Endothelial cell of umbilical vein (primary cell): ENCODE data around the gene UEVLD. TPM values are rescaled to one million over a fixed set of nuclear protein-coding genes. Genes with fewer than 3 reads are reported as not detected.

ENCODE experiments used
- BruUV-seq: library from RNA; stranded (reverse); fragments of 400-500 nt; replicated peaks from 2 replicates; lab custom pipeline; 2021; lab: Mats Ljungman, UMichigan
- CTCF ChIA-PET: fragments of 300-600, 350-600 bp; sonication (Branson Sonifier 250); formaldehyde crosslinking; loops from one replicate; lab custom pipeline; 2021; ENCODE audit warnings: antibody characterized with exemption, inconsistent platforms; lab: Charles Lee
- POLR2A ChIA-PET: fragments of 300-600, 350-600 bp; sonication (Branson Sonifier 250); formaldehyde crosslinking; loops from one replicate; lab custom pipeline; 2021; ENCODE audit warnings: antibody characterized with exemption, inconsistent platforms; lab: Charles Lee
- DNase-seq: peaks from one replicate; pipeline ENCODE4 v3.0.0-alpha.2; 2011; ENCODE audit warnings: low read depth, low spot score
- FAIRE-seq: peaks from 2 replicates; lab custom pipeline; 2011; peaks lifted over from hg19 to GRCh38; lab: Jason Lieb, UNC
- H2AFZ ChIP-seq: 2 replicates; pipeline ENCODE4 v1.6.0; 2012; ENCODE audit warnings: low read depth, low read length, control low read depth, inconsistent platforms
- H3K27ac ChIP-seq: 2 replicates; pipeline ENCODE4 v1.5.1; 2011; ENCODE audit warnings: low read depth, mild to moderate bottlenecking, control low read depth, low read length, moderate library complexity; ENCODE audit not compliant: insufficient read depth
- H3K27me3 ChIP-seq, 2 experiments: 2 replicates each; pipeline versions ENCODE4 v1.6.0 to v1.6.1; 2011; ENCODE audit warnings: low read length in 2 of 2, mixed read lengths in 1 of 2; ENCODE audit not compliant: control insufficient read depth in 2 of 2, insufficient read depth in 2 of 2
- H3K36me3 ChIP-seq, 2 experiments: 2 replicates in 1 of 2; 3 replicates in 1 of 2; pipeline ENCODE4 v1.5.1; 2011; ENCODE audit warnings: low read length in 2 of 2, mild to moderate bottlenecking in 1 of 2, moderate library complexity in 1 of 2; ENCODE audit not compliant: control insufficient read depth in 2 of 2, insufficient read depth in 2 of 2; ENCODE audit errors: extremely low read depth in 1 of 2
- H3K4me1 ChIP-seq: 3 replicates; pipeline ENCODE4 v1.5.1; 2011; ENCODE audit warnings: mild to moderate bottlenecking, low read length; ENCODE audit not compliant: control insufficient read depth, insufficient read depth; ENCODE audit errors: extremely low read depth
- H3K4me2 ChIP-seq: 2 replicates; pipeline ENCODE4 v1.6.1; 2011; ENCODE audit warnings: low read length, control low read depth, mixed read lengths; ENCODE audit not compliant: insufficient read depth
- H3K4me3 ChIP-seq, 3 experiments: fragments of 200-600 bp in 1 of 3; sonication (generic), shearing (Covaris generic) in 1 of 3; replicated peaks in 1 of 3; 2 replicates each; pipeline ENCODE4 v1.5.1; 2011 to 2016; ENCODE audit warnings: control low read depth in 3 of 3, low read length in 3 of 3, mild to moderate bottlenecking in 2 of 3, inconsistent platforms in 1 of 3, low read depth in 1 of 3, moderate library complexity in 1 of 3; ENCODE audit not compliant: insufficient read depth in 1 of 3
- H3K79me2 ChIP-seq: 2 replicates; pipeline ENCODE4 v1.6.0; 2012; ENCODE audit warnings: low read length, inconsistent platforms; ENCODE audit not compliant: control insufficient read depth, insufficient read depth
- H3K9ac ChIP-seq: replicated peaks from 2 replicates; pipeline ENCODE3; 2011; ENCODE audit warnings: low read length, control low read depth; ENCODE audit not compliant: insufficient read depth; ENCODE audit errors: extremely low read depth
- H3K9me1 ChIP-seq: replicated peaks from 3 replicates; pipeline ENCODE4 v1.6.0; 2011; ENCODE audit warnings: mild to moderate bottlenecking, low read length; ENCODE audit not compliant: control insufficient read depth, insufficient read depth; ENCODE audit errors: extremely low read depth
- H3K9me3 ChIP-seq: replicated peaks from 2 replicates; pipeline ENCODE4 v1.5.1; 2012; ENCODE audit warnings: low read length, inconsistent platforms; ENCODE audit not compliant: control insufficient read depth, insufficient read depth
- H4K20me1 ChIP-seq: replicated peaks from 2 replicates; pipeline ENCODE3; 2011; ENCODE audit warnings: mild to moderate bottlenecking, low read length; ENCODE audit not compliant: control insufficient read depth, insufficient read depth; ENCODE audit errors: extremely low read depth
- EZH2 ChIP-seq: IDR thresholded peaks from 2 replicates; pipeline ENCODE4 v1.6.1; 2012; ENCODE audit warnings: borderline replicate concordance, low read depth, mild to moderate bottlenecking, moderate library complexity, low read length, inconsistent platforms; ENCODE audit not compliant: severe bottlenecking
- FOS ChIP-seq: IDR thresholded peaks from 2 replicates; pipeline ENCODE4 v1.6.1; 2011; ENCODE audit warnings: mild to moderate bottlenecking, low read length, moderate library complexity, borderline replicate concordance; ENCODE audit not compliant: insufficient read depth
- GATA2 ChIP-seq: IDR thresholded peaks from 2 replicates; pipeline ENCODE4 v1.7.0; 2011; ENCODE audit warnings: low read depth, mild to moderate bottlenecking, moderate library complexity, mixed read lengths, low read length; ENCODE audit not compliant: insufficient read length, insufficient read depth
- JUN ChIP-seq: IDR thresholded peaks from 2 replicates; pipeline ENCODE4 v1.6.1; 2011; ENCODE audit warnings: borderline replicate concordance, low read depth; ENCODE audit not compliant: insufficient read length, insufficient read depth
- MYC ChIP-seq: IDR thresholded peaks from one replicate; pipeline ENCODE4 v1.6.1; 2011; ENCODE audit warnings: mild to moderate bottlenecking, low read depth, low read length
- POLR2A ChIP-seq: IDR thresholded peaks from 2 replicates; pipeline ENCODE4 v1.6.1; 2012; ENCODE audit warnings: low read depth, mild to moderate bottlenecking, control low read depth, low read length
- POLR2AphosphoS5 ChIP-seq: IDR thresholded peaks from 2 replicates; pipeline ENCODE4 v1.6.1; 2012; ENCODE audit warnings: low read depth, mild to moderate bottlenecking, control low read depth, low read length, moderate library complexity; ENCODE audit not compliant: insufficient read depth
- dilution Hi-C: fragments of 300-500 bp; cut with MboI; formaldehyde crosslinking; loops from one replicate; pipeline ENCODE4 v1.15.0; 2019; ENCODE audit warnings: low sequenced_read_pairs; ENCODE audit not compliant: extremely low pct_ligation_motif_present
- intact Hi-C: fragments of 100-400 bp; cut with micrococcal nuclease; formaldehyde crosslinking; loops from one replicate; pipeline ENCODE4 v1.10.0; 2022
- polyA plus RNA-seq, 4 experiments: library from polyadenylated mRNA; depleted of rRNA in 3 of 4; stranded (reverse) in 3 of 4; unstranded in 1 of 4; fragments of >200 nt; gene quantifications; 2 replicates each; pipeline versions ENCODE4 v1.2.1 to v1.2.3, GENCODE V29; 2011 to 2012; ENCODE audit warnings: missing spikeins in 1 of 4
- total RNA-seq: library from RNA; stranded (reverse); gene quantifications from 2 replicates; pipeline ENCODE4 v1.2.3, GENCODE V29; 2021
- TF ChIP-seq, protein P1 (sequence below), 2 donors: IDR thresholded peaks; 1 replicate in 1 of 2; 2 replicates in 1 of 2; pipeline ENCODE4 v1.5.1; 2011; ENCODE audit warnings: low read length in 2 of 2, mild to moderate bottlenecking in 2 of 2, moderate library complexity in 2 of 2, control low read depth in 1 of 2, inconsistent platforms in 1 of 2, low read depth in 1 of 2; ENCODE audit not compliant: insufficient read depth in 1 of 2; ENCODE audit errors: extremely low read depth in 1 of 2
- TF ChIP-seq, protein P2 (sequence below): IDR thresholded peaks from 2 replicates; pipeline ENCODE4 v1.6.1; 2011; ENCODE audit not compliant: insufficient read depth, insufficient read length

Gene UEVLD
- total and polyA plus RNA-seq, 2 donors (not counting 3 experiments of a cell fraction or from before 2014, with no cell fraction given): 9.2 to 19.1 TPM

DNA sequence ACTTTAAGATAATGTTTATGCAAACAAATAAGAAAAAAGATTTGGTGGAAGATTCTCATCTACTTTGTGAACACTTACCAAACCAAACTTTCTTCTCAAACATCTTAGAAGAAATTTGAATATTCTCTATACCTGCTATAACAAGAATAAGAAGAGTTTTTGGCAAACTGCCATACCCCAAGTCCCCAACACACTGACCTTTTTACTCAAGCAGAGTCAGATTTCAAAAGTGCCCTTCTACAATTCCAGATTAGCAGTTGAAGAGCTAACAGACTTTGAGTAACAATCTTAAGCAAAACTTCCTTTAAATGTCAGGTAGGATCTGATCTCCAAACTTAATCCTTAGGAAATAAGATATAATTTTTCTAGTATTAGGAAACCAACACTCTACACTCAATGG, 95.6 kb downstream of the UEVLD start:
- H4K20me1 ChIP-seq: no peaks in the 10 kb centered on the region
- H3K9me1 ChIP-seq: no peaks in the 10 kb centered on the region
- H3K36me3 ChIP-seq: peaks cover 2 to 13% of the 10 kb centered on the region in 2 experiments
- H3K4me1 ChIP-seq: no peaks in the 10 kb centered on the region
- ChIA-PET POLR2A (no interaction called here), CTCF (no interaction called here)
- H3K4me3 ChIP-seq: no peak overlapping the region
- dilution Hi-C loops: no loop called here
- H3K79me2 ChIP-seq: no peaks in the 10 kb centered on the region
- intact Hi-C loops: no loop called here
- no peak overlapping the region for H2AFZ ChIP-seq
- H3K9ac ChIP-seq: no peak overlapping the region
- no peak overlapping the region for H3K27ac ChIP-seq
- no peaks in the 10 kb centered on the region for H3K27me3 ChIP-seq
- no peak for TF ChIP-seq MYC
- no peak for TF ChIP-seq FOS
- TF ChIP-seq GATA2: no peak
- no peak for TF ChIP-seq POLR2AphosphoS5
- TF ChIP-seq JUN: no peak
- no peak for TF ChIP-seq POLR2A
- TF ChIP-seq EZH2: no peak
- TF ChIP-seq, protein P1, sequence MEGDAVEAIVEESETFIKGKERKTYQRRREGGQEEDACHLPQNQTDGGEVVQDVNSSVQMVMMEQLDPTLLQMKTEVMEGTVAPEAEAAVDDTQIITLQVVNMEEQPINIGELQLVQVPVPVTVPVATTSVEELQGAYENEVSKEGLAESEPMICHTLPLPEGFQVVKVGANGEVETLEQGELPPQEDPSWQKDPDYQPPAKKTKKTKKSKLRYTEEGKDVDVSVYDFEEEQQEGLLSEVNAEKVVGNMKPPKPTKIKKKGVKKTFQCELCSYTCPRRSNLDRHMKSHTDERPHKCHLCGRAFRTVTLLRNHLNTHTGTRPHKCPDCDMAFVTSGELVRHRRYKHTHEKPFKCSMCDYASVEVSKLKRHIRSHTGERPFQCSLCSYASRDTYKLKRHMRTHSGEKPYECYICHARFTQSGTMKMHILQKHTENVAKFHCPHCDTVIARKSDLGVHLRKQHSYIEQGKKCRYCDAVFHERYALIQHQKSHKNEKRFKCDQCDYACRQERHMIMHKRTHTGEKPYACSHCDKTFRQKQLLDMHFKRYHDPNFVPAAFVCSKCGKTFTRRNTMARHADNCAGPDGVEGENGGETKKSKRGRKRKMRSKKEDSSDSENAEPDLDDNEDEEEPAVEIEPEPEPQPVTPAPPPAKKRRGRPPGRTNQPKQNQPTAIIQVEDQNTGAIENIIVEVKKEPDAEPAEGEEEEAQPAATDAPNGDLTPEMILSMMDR (IDR thresholded peaks at IDR 0.05; ENCODE audit: extremely low read depth in 1 of 2, insufficient read depth in 1 of 2, low read depth in 1 of 2, low read length in 2 of 2): no peak
- TF ChIP-seq, protein P2, sequence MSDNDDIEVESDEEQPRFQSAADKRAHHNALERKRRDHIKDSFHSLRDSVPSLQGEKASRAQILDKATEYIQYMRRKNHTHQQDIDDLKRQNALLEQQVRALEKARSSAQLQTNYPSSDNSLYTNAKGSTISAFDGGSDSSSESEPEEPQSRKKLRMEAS: no peak
- BruUV-seq: no TSS peak
- DNase-seq (no peak), FAIRE-seq (no peak)
- no peaks in the 10 kb centered on the region for H3K9me3 ChIP-seq
- no peak overlapping the region for H3K4me2 ChIP-seq
